Gastrocnemius medialis (tissue), 4 donors: ENCODE data around the gene NLGN1. TPM values are rescaled to one million over a fixed set of nuclear protein-coding genes. Genes with fewer than 3 reads are reported as not detected.
"Not testable (repeated sequence)": the region's sequence is repeated elsewhere in the genome, so short reads cannot be mapped to it uniquely, and the experiment has no call there.

Source experiments
- ATAC-seq, 2 donors: fragments of 150-250 bp; one replicate each; pipeline ENCODE4 v1.9.1; 2016
- DNase-seq, 2 donors: peaks; one replicate each; pipeline ENCODE4 v3.0.0-alpha.2; 2019
- H3K27ac ChIP-seq, 4 donors: fragments of 200-600 bp; sonication (generic); 1 replicate in 1 of 4; 2 replicates in 3 of 4; pipeline ENCODE4 v1.5.1; 2016 to 2018; ENCODE audit warnings: mild to moderate bottlenecking in 2 of 4, moderate library complexity in 1 of 4
- H3K27me3 ChIP-seq, 3 donors: fragments of 200-600 bp; sonication (generic) in 2 of 3; 1 replicate in 1 of 3; 2 replicates in 2 of 3; pipeline versions ENCODE4 v1.5.1 to v1.6.0; 2016 to 2019; ENCODE audit warnings: mild to moderate bottlenecking in 1 of 3, moderate library complexity in 1 of 3
- H3K36me3 ChIP-seq, 2 donors: fragments of 200-600 bp; sonication (generic) in 1 of 2; one replicate each; pipeline ENCODE4 v1.5.1; 2017 to 2018
- H3K4me1 ChIP-seq, 2 donors: fragments of 200-600 bp; sonication (generic) in 1 of 2; one replicate each; pipeline ENCODE4 v1.5.1; 2016 to 2017; ENCODE audit warnings: mild to moderate bottlenecking in 2 of 2
- H3K4me3 ChIP-seq, 4 donors: fragments of 200-600 bp; sonication (generic) in 3 of 4; 1 replicate in 1 of 4; 2 replicates in 3 of 4; pipeline ENCODE4 v1.5.1; 2016 to 2019; ENCODE audit warnings: mild to moderate bottlenecking in 2 of 4
- H3K9me3 ChIP-seq, 3 donors: fragments of 200-600 bp; sonication (generic) in 2 of 3; 1 replicate in 1 of 3; 2 replicates in 2 of 3; pipeline ENCODE4 v1.5.1; 2016 to 2019
- POLR2A ChIP-seq, 2 donors: fragments of 450-650 bp; IDR thresholded peaks; one replicate each; pipeline ENCODE4 v1.6.1; 2017; ENCODE audit warnings: antibody characterized with exemption in 2 of 2, mild to moderate bottlenecking in 2 of 2, moderate library complexity in 2 of 2
- in situ Hi-C, 4 donors: fragments of 200-750 bp; cut with MboI; loops; one replicate each; pipeline versions ENCODE4 v1.15.0 to v1.8.0; 2017; ENCODE audit warnings: low sequenced_read_pairs in 4 of 4
- intact Hi-C: fragments of 100-400 bp; cut with DNase I; formaldehyde crosslinking; loops from one replicate; pipeline ENCODE4 v1.15.1; 2023; ENCODE audit warnings: low total_unique reads
- total RNA-seq, 4 donors: library from RNA; depleted of rRNA; stranded (reverse); fragments of >200 nt; gene quantifications; one replicate each; pipeline versions ENCODE4 v1.1.0 to v1.2.3, GENCODE V29; 2016
- TF ChIP-seq, protein P1 (sequence below), 5 experiments: fragments of 450-650 bp in 3 of 5; fragments of 200-600 bp in 2 of 5; sonication (generic) in 2 of 5; IDR thresholded peaks in 4 of 5; conservative IDR thresholded peaks in 1 of 5; 1 replicate in 4 of 5; 2 replicates in 1 of 5; pipeline ENCODE4 v1.5.1; 2016 to 2019; ENCODE audit warnings: antibody characterized with exemption in 5 of 5, mild to moderate bottlenecking in 3 of 5, moderate library complexity in 3 of 5

NLGN1 gene
- total RNA-seq, 4 donors from 2014 or later: 0.52 to 1.9 (median 1.1) TPM

DNA sequence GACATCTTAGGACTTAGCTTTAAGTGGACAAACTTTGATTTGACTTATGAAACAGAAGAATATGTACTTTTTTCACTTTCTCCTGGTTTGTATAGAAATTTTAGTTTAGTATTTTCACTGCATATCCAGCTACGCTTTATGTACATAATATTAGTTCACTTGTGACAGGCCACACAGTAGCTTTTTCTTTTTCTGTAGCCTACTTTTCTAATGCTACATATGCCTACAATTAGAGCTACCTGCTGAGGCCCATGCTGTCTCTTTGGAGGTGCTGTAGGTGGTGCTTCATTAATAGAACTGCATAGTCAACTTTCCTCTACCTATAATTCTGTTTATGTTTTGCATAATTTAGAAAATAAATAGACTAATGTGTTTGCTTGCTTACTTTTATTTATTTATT, 191.6 kb downstream of the NLGN1 start:
- Histone ChIP-seq H3K27ac (no peak overlapping the region), H3K27me3 (peaks cover 7 to 16% (median 10%) of the 10 kb centered on the region in 3 donors), H3K4me1 (peaks cover 5 to 11% of the 10 kb centered on the region in 2 donors), H3K9me3 (no peaks in the 10 kb centered on the region), H3K4me3 (no peak overlapping the region), H3K36me3 (no peaks in the 10 kb centered on the region)
- in situ Hi-C loops (no loop called here), intact Hi-C loops (no loop called here)
- TF ChIP-seq, protein P1, sequence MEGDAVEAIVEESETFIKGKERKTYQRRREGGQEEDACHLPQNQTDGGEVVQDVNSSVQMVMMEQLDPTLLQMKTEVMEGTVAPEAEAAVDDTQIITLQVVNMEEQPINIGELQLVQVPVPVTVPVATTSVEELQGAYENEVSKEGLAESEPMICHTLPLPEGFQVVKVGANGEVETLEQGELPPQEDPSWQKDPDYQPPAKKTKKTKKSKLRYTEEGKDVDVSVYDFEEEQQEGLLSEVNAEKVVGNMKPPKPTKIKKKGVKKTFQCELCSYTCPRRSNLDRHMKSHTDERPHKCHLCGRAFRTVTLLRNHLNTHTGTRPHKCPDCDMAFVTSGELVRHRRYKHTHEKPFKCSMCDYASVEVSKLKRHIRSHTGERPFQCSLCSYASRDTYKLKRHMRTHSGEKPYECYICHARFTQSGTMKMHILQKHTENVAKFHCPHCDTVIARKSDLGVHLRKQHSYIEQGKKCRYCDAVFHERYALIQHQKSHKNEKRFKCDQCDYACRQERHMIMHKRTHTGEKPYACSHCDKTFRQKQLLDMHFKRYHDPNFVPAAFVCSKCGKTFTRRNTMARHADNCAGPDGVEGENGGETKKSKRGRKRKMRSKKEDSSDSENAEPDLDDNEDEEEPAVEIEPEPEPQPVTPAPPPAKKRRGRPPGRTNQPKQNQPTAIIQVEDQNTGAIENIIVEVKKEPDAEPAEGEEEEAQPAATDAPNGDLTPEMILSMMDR (IDR thresholded peaks at IDR 0.05 in 4 of 5, conservative IDR thresholded peaks at IDR 0.05 in 1 of 5): no peak
- no peak for TF ChIP-seq POLR2A (IDR thresholded peaks at IDR 0.05)
- ATAC-seq: no peak
- no peak for DNase-seq

DNA sequence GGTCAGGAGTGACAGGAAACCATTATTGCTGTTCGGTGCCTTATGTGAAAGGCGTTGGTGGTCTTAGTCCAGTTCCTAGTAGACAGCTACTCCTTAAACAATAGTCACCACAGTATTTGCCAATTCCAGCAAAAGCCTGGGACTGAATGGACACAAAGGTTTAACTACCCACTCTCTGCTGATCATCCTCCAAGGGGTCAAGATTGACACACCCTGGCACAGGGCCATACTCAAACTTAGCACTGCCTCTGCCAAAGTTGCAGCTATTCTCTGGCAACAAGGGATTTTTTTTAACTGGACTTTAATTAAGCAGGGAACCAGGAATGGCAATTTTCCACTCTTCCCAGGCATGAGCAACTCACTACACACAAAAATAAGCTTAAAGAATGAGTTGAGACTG, 193.9 kb downstream of the NLGN1 start:
- no peak overlapping the region for H3K4me3 ChIP-seq
- in situ Hi-C loops: no loop called here
- H3K27ac ChIP-seq: no peak overlapping the region
- H3K4me1 ChIP-seq: no peaks in the 10 kb centered on the region
- ATAC-seq (no peak), DNase-seq (no peak)
- TF ChIP-seq POLR2A (IDR thresholded peaks at IDR 0.05): no peak
- TF ChIP-seq, protein P1 (IDR thresholded peaks at IDR 0.05 in 4 of 5, conservative IDR thresholded peaks at IDR 0.05 in 1 of 5): no peak
- H3K36me3 ChIP-seq: no peaks in the 10 kb centered on the region
- peaks cover 0 to under 1% (median under 1%) of the 10 kb centered on the region in 3 donors for H3K27me3 ChIP-seq
- H3K9me3 ChIP-seq: no peaks in the 10 kb centered on the region
- intact Hi-C loops: no loop called here

DNA sequence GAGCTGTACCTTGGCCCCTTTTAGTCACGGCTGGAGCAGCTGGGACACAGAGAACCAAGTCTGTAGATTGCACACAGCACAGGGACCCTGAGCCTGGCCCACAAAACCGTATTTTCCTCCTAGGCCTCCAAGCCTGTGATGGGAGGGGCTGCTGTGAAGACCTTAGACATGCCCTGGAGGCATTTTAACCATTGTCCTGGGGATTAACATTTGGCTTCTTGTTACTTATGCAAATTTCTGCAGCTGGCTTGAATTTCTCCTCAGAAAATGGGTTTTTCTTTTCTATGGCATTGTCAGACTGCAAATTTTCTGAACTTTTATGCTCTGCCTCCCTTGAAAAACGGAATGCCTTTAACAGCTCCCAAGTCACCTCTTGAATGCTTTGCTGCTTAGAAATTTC, 197.3 kb downstream of the NLGN1 start:
- ATAC-seq, DNase-seq, H3K27me3 ChIP-seq, intact Hi-C loops, H3K4me3 ChIP-seq, H3K4me1 ChIP-seq, H3K27ac ChIP-seq, H3K9me3 ChIP-seq, H3K36me3 ChIP-seq, in situ Hi-C loops: not testable (repeated sequence)

DNA sequence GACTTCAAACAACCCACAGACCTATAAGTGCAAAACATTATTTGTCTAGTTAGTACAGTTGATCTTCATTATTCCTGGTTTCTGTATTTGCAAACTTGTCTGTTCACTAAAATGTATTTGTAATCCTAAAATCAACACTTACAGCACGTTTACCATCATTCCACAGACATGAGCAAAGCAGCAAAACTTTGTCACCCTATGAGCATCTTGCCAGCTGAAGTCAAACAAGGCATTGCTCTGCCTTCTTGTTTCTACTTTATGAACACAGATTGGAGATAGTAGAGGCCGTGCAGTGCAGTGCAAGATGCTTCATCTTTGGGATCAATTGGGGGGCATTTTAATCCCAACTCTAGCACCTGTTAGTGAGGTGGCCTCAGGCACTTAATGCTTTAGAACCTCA, 202.1 kb downstream of the NLGN1 start:
- ATAC-seq (no peak), DNase-seq (no peak)
- no peak overlapping the region for H3K4me3 ChIP-seq
- TF ChIP-seq, protein P1 (IDR thresholded peaks at IDR 0.05 in 4 of 5, conservative IDR thresholded peaks at IDR 0.05 in 1 of 5): no peak
- no peak for TF ChIP-seq POLR2A (IDR thresholded peaks at IDR 0.05)
- in situ Hi-C loops: no loop called here
- no peaks in the 10 kb centered on the region for H3K36me3 ChIP-seq
- no peaks in the 10 kb centered on the region for H3K27me3 ChIP-seq
- intact Hi-C loops: no loop called here
- H3K27ac ChIP-seq: no peak overlapping the region
- H3K9me3 ChIP-seq: no peaks in the 10 kb centered on the region
- no peaks in the 10 kb centered on the region for H3K4me1 ChIP-seq

DNA sequence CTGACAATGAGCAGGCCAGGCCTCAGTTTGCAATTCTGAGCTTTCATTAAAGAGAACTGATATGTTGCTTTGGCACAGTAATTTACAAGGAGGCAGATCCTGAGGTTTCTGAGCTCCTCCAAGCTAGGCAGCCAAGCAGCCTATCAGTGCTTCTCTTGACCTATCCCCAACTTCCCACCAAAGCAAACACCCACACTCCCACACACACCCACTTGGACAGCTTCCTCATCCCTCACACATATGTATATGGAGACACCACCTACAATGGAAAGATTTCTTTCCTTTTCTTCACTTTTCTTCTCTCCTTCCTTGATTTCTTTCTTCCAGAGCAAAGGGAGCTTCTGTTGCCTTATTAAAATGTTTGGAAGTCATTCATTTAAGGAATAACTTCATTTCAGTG, 217.0 kb downstream of the NLGN1 start:
- DNase-seq (no peak), ATAC-seq (no peak)
- Histone ChIP-seq H3K27me3 (no peaks in the 10 kb centered on the region), H3K9me3 (no peaks in the 10 kb centered on the region), H3K27ac (no peak overlapping the region), H3K4me3 (no peak overlapping the region), H3K36me3 (no peaks in the 10 kb centered on the region), H3K4me1 (no peaks in the 10 kb centered on the region)
- TF ChIP-seq, protein P1 (IDR thresholded peaks at IDR 0.05 in 4 of 5, conservative IDR thresholded peaks at IDR 0.05 in 1 of 5): no peak
- no peak for TF ChIP-seq POLR2A (IDR thresholded peaks at IDR 0.05)
- in situ Hi-C loops: no loop called here
- intact Hi-C loops: no loop called here
